Tibial nerve (tissue), 4 donors: ENCODE data around the gene KCNK4. TPM values are rescaled to one million over a fixed set of nuclear protein-coding genes. Genes with fewer than 3 reads are reported as not detected.

Source experiments
- DNase-seq, 2 donors: peaks; one replicate each; pipeline ENCODE4 v3.0.0-alpha.2; 2019; ENCODE audit warnings: low spot score in 2 of 2
- H3K27ac ChIP-seq, 4 donors: fragments of 200-600 bp; sonication (generic) in 3 of 4; one replicate each; pipeline ENCODE4 v1.5.1; 2017 to 2019; ENCODE audit warnings: mild to moderate bottlenecking in 1 of 4
- H3K27me3 ChIP-seq, 2 donors: fragments of 200-600 bp; sonication (generic) in 1 of 2; one replicate each; pipeline versions ENCODE4 v1.5.1 to v1.6.0; 2017 to 2019
- H3K36me3 ChIP-seq, 3 donors: fragments of 200-600 bp; sonication (generic); one replicate each; pipeline ENCODE4 v1.5.1; 2018 to 2019
- H3K4me1 ChIP-seq, 4 donors: fragments of 200-600 bp; sonication (generic) in 3 of 4; one replicate each; pipeline ENCODE4 v1.5.1; 2017 to 2019
- H3K4me3 ChIP-seq, 4 donors: fragments of 200-600 bp; sonication (generic) in 3 of 4; one replicate each; pipeline ENCODE4 v1.5.1; 2017 to 2019; ENCODE audit warnings: mild to moderate bottlenecking in 1 of 4, moderate library complexity in 1 of 4
- H3K9me3 ChIP-seq, 4 donors: fragments of 200-600 bp; sonication (generic) in 3 of 4; one replicate each; pipeline ENCODE4 v1.5.1; 2017 to 2019
- CTCF ChIP-seq, 5 experiments: fragments of 200-600 bp in 3 of 5; fragments of 450-650 bp in 2 of 5; sonication (generic) in 3 of 5; IDR thresholded peaks; one replicate each; pipeline ENCODE4 v1.5.1; 2016 to 2019; ENCODE audit warnings: antibody characterized with exemption in 5 of 5, mild to moderate bottlenecking in 3 of 5, moderate library complexity in 2 of 5
- EP300 ChIP-seq, 2 donors: sonication (generic); formaldehyde crosslinking; IDR thresholded peaks; one replicate each; pipeline ENCODE4 v1.6.1; 2017; ENCODE audit warnings: antibody characterized with exemption in 2 of 2, mild to moderate bottlenecking in 1 of 2
- POLR2A ChIP-seq, 2 donors: fragments of 450-650 bp; IDR thresholded peaks; one replicate each; pipeline ENCODE4 v1.6.1; 2017; ENCODE audit warnings: antibody characterized with exemption in 2 of 2, mild to moderate bottlenecking in 2 of 2, moderate library complexity in 2 of 2
- WGBS, 2 donors: methylation state at CpG; one replicate each; pipeline ENCODE4 v1.1.5; 2018; 5-methylcytosine and 5-hydroxymethylcytosine counted together
- total RNA-seq, 4 donors: library from RNA; depleted of rRNA; stranded (reverse); fragments of >200 nt; gene quantifications; one replicate each; pipeline ENCODE4 v1.1.0, GENCODE V29; 2016

Gene KCNK4
- total RNA-seq, 4 donors from 2014 or later = 1.2 TPM; not detected in 3

- Histone ChIP-seq H3K36me3 (peaks cover 0 to 27% (median 0%) of the 10 kb centered on the region in 3 donors), H3K27me3 (no peaks in the 10 kb centered on the region), H3K4me3 (peak overlapping the region; percentile 71 to 98 (median 90)), H3K4me1 (peaks cover 0 to 38% (median 25%) of the 10 kb centered on the region in 4 donors), H3K27ac (peak overlapping the region; percentile 92 to 97 (median 95)), H3K9me3 (no peaks in the 10 kb centered on the region)
- TF ChIP-seq CTCF (IDR thresholded peaks at IDR 0.05) (peak in 3 of 5 experiments; percentile 19 to 47 (median 34)), POLR2A (IDR thresholded peaks at IDR 0.05) (no peak), EP300 (IDR thresholded peaks at IDR 0.05) (peak; percentile 93 to 97)
- peak; percentile 91 to 97 for DNase-seq
- WGBS, 2 donors = 0 to 1% methylated on average over 18 to 34 of the region's 58 CpGs
Observed at GRCh38 chr11:64269540-64270220, 21.4 kb upstream of the KCNK4 start.

GRCh38 chr11:64275031-64275800 lies 15.9 kb upstream of the KCNK4 start:
- H3K9me3 ChIP-seq = no peaks in the 10 kb centered on the region
- H3K27ac ChIP-seq = no peak overlapping the region
- TF ChIP-seq POLR2A (IDR thresholded peaks at IDR 0.05) (no peak), EP300 (IDR thresholded peaks at IDR 0.05) (no peak), CTCF (IDR thresholded peaks at IDR 0.05) (no peak)
- H3K36me3 ChIP-seq = peaks cover 0 to 43% (median 0%) of the 10 kb centered on the region in 3 donors
- peaks cover 0 to 21% (median 4%) of the 10 kb centered on the region in 4 donors for H3K4me1 ChIP-seq
- no peaks in the 10 kb centered on the region for H3K27me3 ChIP-seq
- DNase-seq = no peak
- 81 to 89% methylated on average over 12 to 15 of the region's 15 CpGs for WGBS, 2 donors
- H3K4me3 ChIP-seq = no peak overlapping the region

- 89 to 100% methylated on average over 2 of the region's 2 CpGs for WGBS, 2 donors
- Histone ChIP-seq H3K36me3 (peaks cover 0 to 46% (median 0%) of the 10 kb centered on the region in 3 donors), H3K4me3 (no peak overlapping the region), H3K9me3 (no peaks in the 10 kb centered on the region), H3K27me3 (no peaks in the 10 kb centered on the region), H3K4me1 (peaks cover 0 to 21% (median 4%) of the 10 kb centered on the region in 4 donors), H3K27ac (no peak overlapping the region)
- no peak for DNase-seq
- TF ChIP-seq CTCF (IDR thresholded peaks at IDR 0.05) (no peak), POLR2A (IDR thresholded peaks at IDR 0.05) (no peak), EP300 (IDR thresholded peaks at IDR 0.05) (no peak)
Observed at GRCh38 chr11:64275841-64276240, 15.3 kb upstream of the KCNK4 start.

GRCh38 chr11:64276653-64277431 lies 14.3 kb upstream of the KCNK4 start:
- no peak for DNase-seq
- Histone ChIP-seq H3K36me3 (peaks cover 0 to 55% (median 0%) of the 10 kb centered on the region in 3 donors), H3K9me3 (no peaks in the 10 kb centered on the region), H3K27ac (peak overlapping the region in 1 of 4 donors; percentile 10), H3K27me3 (no peaks in the 10 kb centered on the region), H3K4me1 (peaks cover 0 to 17% (median 2%) of the 10 kb centered on the region in 4 donors), H3K4me3 (no peak overlapping the region)
- no peak for TF ChIP-seq CTCF (IDR thresholded peaks at IDR 0.05)
- TF ChIP-seq EP300 (IDR thresholded peaks at IDR 0.05) = no peak
- TF ChIP-seq POLR2A (IDR thresholded peaks at IDR 0.05) = no peak
- 70 to 73% methylated on average over 16 to 17 of the region's 17 CpGs for WGBS, 2 donors
